ENCODE results near the gene MRGPRG.

DNA sequence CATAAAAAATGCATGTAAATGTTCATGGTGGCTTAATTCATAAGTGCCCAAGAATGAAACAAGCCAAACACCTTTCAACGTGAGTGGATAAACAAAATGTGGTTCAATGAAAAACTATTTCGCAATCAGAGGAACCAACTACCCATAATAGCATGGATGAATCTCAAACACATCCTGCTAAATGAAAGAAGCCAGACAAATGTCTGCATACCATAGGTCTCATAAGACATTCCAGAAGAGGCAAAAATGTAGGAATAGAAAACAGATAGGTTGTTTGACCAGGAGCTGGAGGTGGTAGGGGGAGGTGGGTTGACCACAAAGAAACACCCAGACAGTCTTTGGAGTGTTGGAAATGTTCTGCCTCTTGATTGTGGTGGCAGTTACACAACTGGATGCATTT lies 40.3 kb downstream of the MRGPRG start:
- TF ChIP-seq, protein P1, sequence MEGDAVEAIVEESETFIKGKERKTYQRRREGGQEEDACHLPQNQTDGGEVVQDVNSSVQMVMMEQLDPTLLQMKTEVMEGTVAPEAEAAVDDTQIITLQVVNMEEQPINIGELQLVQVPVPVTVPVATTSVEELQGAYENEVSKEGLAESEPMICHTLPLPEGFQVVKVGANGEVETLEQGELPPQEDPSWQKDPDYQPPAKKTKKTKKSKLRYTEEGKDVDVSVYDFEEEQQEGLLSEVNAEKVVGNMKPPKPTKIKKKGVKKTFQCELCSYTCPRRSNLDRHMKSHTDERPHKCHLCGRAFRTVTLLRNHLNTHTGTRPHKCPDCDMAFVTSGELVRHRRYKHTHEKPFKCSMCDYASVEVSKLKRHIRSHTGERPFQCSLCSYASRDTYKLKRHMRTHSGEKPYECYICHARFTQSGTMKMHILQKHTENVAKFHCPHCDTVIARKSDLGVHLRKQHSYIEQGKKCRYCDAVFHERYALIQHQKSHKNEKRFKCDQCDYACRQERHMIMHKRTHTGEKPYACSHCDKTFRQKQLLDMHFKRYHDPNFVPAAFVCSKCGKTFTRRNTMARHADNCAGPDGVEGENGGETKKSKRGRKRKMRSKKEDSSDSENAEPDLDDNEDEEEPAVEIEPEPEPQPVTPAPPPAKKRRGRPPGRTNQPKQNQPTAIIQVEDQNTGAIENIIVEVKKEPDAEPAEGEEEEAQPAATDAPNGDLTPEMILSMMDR (IDR thresholded peaks at IDR 0.05): no peak
- TF ChIP-seq POLR2A (IDR thresholded peaks at IDR 0.05) (no peak), EP300 (IDR thresholded peaks at IDR 0.05) (no peak)
